Hepatocyte (in vitro differentiated cells): ENCODE results near the gene SPHK2.

ENCODE experiments used
- EZH2 ChIP-seq: fragments of 200-600 bp; sonication (generic); IDR thresholded peaks from 2 replicates; pipeline ENCODE4 v1.6.1; 2016; ENCODE audit warnings: antibody characterized with exemption, mild to moderate bottlenecking, borderline replicate concordance
- TF ChIP-seq, protein P1 (sequence below): fragments of 200-600 bp; sonication (generic); IDR thresholded peaks from 2 replicates; pipeline ENCODE4 v1.5.1; 2016; ENCODE audit warnings: antibody characterized with exemption, mild to moderate bottlenecking; ENCODE audit not compliant: poor library complexity

DNA sequence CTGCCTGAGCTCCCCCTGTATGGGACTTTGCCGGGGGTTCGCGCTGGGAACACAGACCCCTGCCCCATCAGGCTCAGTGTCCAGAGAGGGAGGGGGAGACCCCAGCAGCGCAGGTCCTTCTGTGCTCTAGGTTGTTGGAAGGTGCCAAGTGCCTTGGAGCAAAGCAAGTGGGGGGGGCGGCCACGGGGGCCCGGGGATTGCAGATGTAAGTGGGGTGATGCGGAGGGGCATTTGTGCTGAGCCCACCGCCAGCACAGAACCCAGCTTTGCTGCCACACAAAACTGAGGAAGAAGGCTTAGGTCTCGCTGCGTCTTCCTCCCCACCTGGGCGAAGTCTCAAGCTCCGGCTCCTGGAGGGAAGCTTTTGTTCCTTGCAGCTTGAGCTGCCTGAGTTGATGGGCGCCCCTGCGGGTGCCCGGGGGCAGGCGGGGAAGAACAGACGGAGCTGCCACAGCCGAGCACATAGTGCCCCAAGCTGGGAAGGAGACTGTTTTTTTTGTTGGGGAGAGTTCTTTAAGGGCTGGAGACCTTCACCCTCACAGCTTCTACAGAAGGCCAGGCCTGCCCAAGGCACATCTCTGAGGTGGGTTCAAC lies 55.0 kb downstream of the SPHK2 start:
- TF ChIP-seq, protein P1, sequence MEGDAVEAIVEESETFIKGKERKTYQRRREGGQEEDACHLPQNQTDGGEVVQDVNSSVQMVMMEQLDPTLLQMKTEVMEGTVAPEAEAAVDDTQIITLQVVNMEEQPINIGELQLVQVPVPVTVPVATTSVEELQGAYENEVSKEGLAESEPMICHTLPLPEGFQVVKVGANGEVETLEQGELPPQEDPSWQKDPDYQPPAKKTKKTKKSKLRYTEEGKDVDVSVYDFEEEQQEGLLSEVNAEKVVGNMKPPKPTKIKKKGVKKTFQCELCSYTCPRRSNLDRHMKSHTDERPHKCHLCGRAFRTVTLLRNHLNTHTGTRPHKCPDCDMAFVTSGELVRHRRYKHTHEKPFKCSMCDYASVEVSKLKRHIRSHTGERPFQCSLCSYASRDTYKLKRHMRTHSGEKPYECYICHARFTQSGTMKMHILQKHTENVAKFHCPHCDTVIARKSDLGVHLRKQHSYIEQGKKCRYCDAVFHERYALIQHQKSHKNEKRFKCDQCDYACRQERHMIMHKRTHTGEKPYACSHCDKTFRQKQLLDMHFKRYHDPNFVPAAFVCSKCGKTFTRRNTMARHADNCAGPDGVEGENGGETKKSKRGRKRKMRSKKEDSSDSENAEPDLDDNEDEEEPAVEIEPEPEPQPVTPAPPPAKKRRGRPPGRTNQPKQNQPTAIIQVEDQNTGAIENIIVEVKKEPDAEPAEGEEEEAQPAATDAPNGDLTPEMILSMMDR = no peak
- no peak for TF ChIP-seq EZH2
